Stimulated activated CD8-positive, alpha-beta memory T cell treated with anti-CD3 and anti-CD28 coated beads, Interleukin-7, amount 100 ng/mL, for 4 hours (primary cell): ENCODE results near the gene HBA2.
"Not testable (repeated sequence)": the region's sequence is repeated elsewhere in the genome, so short reads cannot be mapped to it uniquely, and the experiment has no call there.

Experiments
- DNase-seq, 2 donors: peaks; one replicate each; pipeline ENCODE4 v3.0.0-alpha.2; 2020; ENCODE audit warnings: low read depth in 2 of 2

HBA2 gene

GRCh38 chr16:155031-155398 lies 17.7 kb upstream of the HBA2 start:
- DNase-seq, result no peak

GRCh38 chr16:159136-159849 lies 13.4 kb upstream of the HBA2 start:
- no peak for DNase-seq

- not testable (repeated sequence) for DNase-seq
Observed at GRCh38 chr16:160242-160641, 12.4 kb upstream of the HBA2 start.

- DNase-seq, result no peak
Observed at GRCh38 chr16:160691-161190, 11.9 kb upstream of the HBA2 start.

DNA sequence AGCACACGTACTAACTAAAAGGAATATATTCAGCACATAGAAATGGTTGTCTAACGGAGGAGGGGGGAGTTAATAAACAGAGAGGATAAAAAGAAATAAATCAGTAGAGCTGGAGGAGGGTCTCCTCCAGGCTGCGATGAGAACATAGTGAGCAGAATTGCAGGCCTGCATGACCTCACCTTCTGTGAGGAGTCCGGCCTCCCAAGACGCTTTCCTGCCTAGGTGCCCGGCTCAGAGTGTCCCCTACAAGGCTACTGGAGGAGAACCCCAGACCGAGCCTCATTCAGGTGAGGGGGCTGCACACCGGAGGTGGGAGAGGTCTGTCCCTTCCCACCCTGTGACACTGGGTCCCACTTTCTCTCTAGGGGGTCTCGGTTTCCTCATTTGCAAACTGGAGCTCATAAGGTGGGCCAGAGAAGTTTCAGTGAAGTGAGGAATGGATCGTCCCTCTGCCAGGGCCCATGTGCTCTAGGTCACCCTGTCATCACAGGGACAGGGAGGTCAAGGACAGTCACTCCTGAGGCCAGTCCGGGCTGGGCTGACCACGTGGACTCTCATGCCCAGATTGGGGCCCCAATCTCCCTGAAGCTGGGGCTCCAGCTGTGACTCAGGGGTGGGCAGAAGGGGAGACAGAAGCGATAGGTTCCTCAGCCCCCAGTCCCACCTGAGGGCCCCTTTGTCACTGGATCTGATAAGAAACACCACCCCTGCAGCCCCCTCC lies 10.2 kb upstream of the HBA2 start:
- no peak for DNase-seq

DNA sequence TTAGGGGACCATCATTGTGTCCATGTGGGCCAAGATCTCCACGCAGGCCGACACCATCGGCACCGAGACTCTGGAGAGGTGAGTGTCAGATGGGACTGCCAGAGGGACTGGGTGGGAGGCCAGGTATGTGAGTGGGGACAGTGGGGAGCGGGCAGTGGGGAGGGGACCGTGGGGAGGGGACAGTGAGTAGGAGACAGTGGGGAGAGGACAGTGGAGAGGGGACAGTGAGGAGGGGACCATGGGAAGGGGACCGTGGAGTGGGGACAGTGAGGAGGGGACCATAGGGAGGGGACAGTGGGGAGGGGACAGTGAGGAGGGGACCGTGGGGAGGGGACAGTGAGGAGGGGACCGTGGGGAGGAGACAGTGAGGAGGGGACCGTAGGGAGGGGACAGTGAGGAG lies 9.5 kb upstream of the HBA2 start:
- not testable (repeated sequence) for DNase-seq

- not testable (repeated sequence) for DNase-seq
Observed at GRCh38 chr16:163696-164095, 9.0 kb upstream of the HBA2 start.

GRCh38 chr16:164134-164823 lies 8.4 kb upstream of the HBA2 start:
- not testable (repeated sequence) for DNase-seq

GRCh38 chr16:164827-165538 lies 7.7 kb upstream of the HBA2 start:
- no peak for DNase-seq

GRCh38 chr16:165539-166374 lies 6.9 kb upstream of the HBA2 start, which contains the start of gene HBM:
Gene HBM, plus strand, starts transcription at chr16:165978. Its CDS starts 20 bp downstream, at chr16:165998.
- no peak for DNase-seq

GRCh38 chr16:166375-167121 lies 6.1 kb upstream of the HBA2 start:
- no peak for DNase-seq

GRCh38 chr16:167122-167690 lies 5.5 kb upstream of the HBA2 start:
- DNase-seq, result no peak

- no peak for DNase-seq
Observed at GRCh38 chr16:168424-168823, 4.3 kb upstream of the HBA2 start.

- no peak for DNase-seq
Observed at GRCh38 chr16:169014-169413, 3.7 kb upstream of the HBA2 start.

DNA sequence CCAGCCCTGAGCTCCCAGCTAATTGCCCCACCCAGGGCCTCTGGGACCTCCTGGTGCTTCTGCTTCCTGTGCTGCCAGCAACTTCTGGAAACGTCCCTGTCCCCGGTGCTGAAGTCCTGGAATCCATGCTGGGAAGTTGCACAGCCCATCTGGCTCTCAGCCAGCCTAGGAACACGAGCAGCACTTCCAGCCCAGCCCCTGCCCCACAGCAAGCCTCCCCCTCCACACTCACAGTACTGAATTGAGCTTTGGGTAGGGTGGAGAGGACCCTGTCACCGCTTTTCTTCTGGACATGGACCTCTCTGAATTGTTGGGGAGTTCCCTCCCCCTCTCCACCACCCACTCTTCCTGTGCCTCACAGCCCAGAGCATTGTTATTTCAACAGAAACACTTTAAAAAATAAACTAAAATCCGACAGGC lies 2.6 kb upstream of the HBA2 start:
- DNase-seq, result not testable (repeated sequence)

DNA sequence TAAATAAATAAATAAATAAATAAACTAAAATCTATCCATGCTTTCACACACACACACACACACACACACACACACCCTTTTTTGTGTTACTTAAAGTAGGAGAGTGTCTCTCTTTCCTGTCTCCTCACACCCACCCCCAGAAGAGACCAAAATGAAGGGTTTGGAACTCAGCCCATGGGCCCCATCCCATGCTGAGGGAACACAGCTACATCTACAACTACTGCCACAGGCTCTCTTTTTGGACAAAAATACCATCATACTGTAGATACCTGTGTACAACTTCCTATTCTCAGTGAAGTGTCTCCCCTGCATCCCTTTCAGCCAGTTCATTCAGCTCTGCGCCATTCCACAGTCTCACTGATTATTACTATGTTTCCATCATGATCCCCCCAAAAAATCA lies 1.9 kb upstream of the HBA2 start:
- no peak for DNase-seq

- not testable (repeated sequence) for DNase-seq
Observed at GRCh38 chr16:173211-173854, 657 bp downstream of the HBA2 start.

- not testable (repeated sequence) for DNase-seq
Observed at GRCh38 chr16:173928-174769, 1.5 kb downstream of the HBA2 start.
